Measurements from ENCODE around the gene VASP.

- TF ChIP-seq CTCF (IDR thresholded peaks at IDR 0.05; ENCODE audit: low read depth, low read length), result no peak
- TF ChIP-seq POLR2A (IDR thresholded peaks at IDR 0.05; ENCODE audit: extremely low read depth, insufficient read length), result no peak
- TF ChIP-seq MAX (IDR thresholded peaks at IDR 0.05; ENCODE audit: low read depth, low read length), result no peak
- no peak for TF ChIP-seq MYC (IDR thresholded peaks at IDR 0.05; ENCODE audit: low read depth, low read length)
Observed at GRCh38 chr19:45574526-45574925, 67.2 kb downstream of the VASP start.
